Uterus (tissue), 4 donors: ENCODE data around the gene GOLM1. TPM values are rescaled to one million over a fixed set of nuclear protein-coding genes. Genes with fewer than 3 reads are reported as not detected.
"Not testable (repeated sequence)": the region's sequence is repeated elsewhere in the genome, so short reads cannot be mapped to it uniquely, and the experiment has no call there.

Experiments
- DNase-seq, 2 donors: peaks; one replicate each; pipeline ENCODE4 v3.0.0-alpha.2; 2019 to 2020
- H3K27ac ChIP-seq, 2 donors: fragments of 200-600 bp; sonication (generic); 1 replicate in 1 of 2; 2 replicates in 1 of 2; pipeline ENCODE4 v1.5.1; 2016 to 2018
- H3K27me3 ChIP-seq, 2 donors: fragments of 200-600 bp; sonication (generic); one replicate each; pipeline ENCODE4 v1.5.1; 2018 to 2019; ENCODE audit warnings: control low read depth in 1 of 2
- H3K36me3 ChIP-seq, 2 donors: fragments of 200-600 bp; sonication (generic); one replicate each; pipeline ENCODE4 v1.5.1; 2019; ENCODE audit warnings: control low read depth in 1 of 2
- H3K4me1 ChIP-seq, 2 donors: fragments of 200-600 bp; sonication (generic); one replicate each; pipeline ENCODE4 v1.5.1; 2018 to 2019; ENCODE audit warnings: control low read depth in 1 of 2
- H3K4me3 ChIP-seq, 2 donors: fragments of 200-600 bp; sonication (generic); 1 replicate in 1 of 2; 2 replicates in 1 of 2; pipeline ENCODE4 v1.5.1; 2018 to 2019; ENCODE audit warnings: mild to moderate bottlenecking in 1 of 2
- H3K9me3 ChIP-seq, 2 donors: fragments of 200-600 bp; sonication (generic); one replicate each; pipeline ENCODE4 v1.5.1; 2019; ENCODE audit warnings: control low read depth in 1 of 2
- POLR2A ChIP-seq, 2 donors: fragments of 450-650 bp; IDR thresholded peaks; one replicate each; pipeline ENCODE4 v1.6.1; 2016; ENCODE audit warnings: antibody characterized with exemption in 2 of 2, mild to moderate bottlenecking in 1 of 2, moderate library complexity in 1 of 2
- intact Hi-C: fragments of 100-400 bp; cut with DNase I; formaldehyde crosslinking; loops from one replicate; pipeline ENCODE4 v1.15.1; 2023; ENCODE audit warnings: low total_unique reads
- total RNA-seq, 4 donors: library from RNA; depleted of rRNA in 3 of 4; stranded (reverse); fragments of >200 nt in 3 of 4; gene quantifications; one replicate each; pipeline versions ENCODE4 v1.1.0 to v1.2.4, GENCODE V29; 2014 to 2023
- TF ChIP-seq, protein P1 (sequence below), 4 experiments: fragments of 200-600 bp in 2 of 4; fragments of 450-650 bp in 2 of 4; sonication (generic) in 2 of 4; IDR thresholded peaks; one replicate each; pipeline ENCODE4 v1.5.1; 2016 to 2019; ENCODE audit warnings: antibody characterized with exemption in 4 of 4, mild to moderate bottlenecking in 2 of 4, moderate library complexity in 1 of 4
- donor health status: DM: yes; HTN: yes; CAD: no.

The GOLM1 gene
- total RNA-seq, 4 donors from 2014 or later, result 11.3 to 85.4 (median 15.7) TPM

DNA sequence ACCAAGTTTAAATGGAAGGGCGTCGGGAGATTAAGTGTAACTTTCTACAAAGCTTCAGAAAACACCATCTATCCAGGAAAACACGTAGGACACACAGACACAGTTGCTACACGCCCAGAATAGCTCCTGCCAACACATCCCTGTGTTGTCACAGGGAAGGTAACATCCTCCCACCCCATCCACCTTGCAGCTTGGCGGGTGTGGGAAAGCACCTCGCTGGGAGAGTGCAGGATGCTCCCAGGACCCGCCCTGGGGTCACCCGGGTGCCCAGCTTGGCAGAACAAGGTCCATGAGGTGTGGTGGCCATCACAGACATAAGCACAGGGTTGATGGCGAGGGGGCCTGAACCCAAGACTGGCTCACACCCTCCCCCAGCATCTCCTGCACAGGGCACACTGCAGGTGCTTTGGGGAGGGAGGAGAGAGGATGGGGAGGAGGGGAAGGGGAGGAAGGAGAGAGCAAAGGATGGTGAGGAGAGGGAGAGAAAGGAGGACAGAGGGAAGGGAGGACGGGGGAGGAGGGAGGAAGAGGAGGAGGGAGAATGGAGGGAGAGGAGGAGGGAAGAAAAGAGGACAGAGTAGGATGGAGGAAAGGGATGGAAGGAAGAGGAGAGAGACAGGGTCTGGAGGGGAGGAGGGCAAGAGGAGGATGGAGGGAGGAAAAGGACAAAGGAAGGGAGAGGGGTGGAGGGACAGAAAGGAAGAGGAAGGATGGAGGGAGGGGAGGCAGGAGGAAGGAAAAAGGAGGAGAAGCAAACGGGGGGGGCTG lies 37.2 kb downstream of the GOLM1 start:
- Histone ChIP-seq H3K36me3 (no peaks in the 10 kb centered on the region), H3K27me3 (no peaks in the 10 kb centered on the region), H3K4me1 (no peaks in the 10 kb centered on the region), H3K27ac (no peak overlapping the region), H3K4me3 (no peak overlapping the region), H3K9me3 (no peaks in the 10 kb centered on the region)
- TF ChIP-seq, protein P1, sequence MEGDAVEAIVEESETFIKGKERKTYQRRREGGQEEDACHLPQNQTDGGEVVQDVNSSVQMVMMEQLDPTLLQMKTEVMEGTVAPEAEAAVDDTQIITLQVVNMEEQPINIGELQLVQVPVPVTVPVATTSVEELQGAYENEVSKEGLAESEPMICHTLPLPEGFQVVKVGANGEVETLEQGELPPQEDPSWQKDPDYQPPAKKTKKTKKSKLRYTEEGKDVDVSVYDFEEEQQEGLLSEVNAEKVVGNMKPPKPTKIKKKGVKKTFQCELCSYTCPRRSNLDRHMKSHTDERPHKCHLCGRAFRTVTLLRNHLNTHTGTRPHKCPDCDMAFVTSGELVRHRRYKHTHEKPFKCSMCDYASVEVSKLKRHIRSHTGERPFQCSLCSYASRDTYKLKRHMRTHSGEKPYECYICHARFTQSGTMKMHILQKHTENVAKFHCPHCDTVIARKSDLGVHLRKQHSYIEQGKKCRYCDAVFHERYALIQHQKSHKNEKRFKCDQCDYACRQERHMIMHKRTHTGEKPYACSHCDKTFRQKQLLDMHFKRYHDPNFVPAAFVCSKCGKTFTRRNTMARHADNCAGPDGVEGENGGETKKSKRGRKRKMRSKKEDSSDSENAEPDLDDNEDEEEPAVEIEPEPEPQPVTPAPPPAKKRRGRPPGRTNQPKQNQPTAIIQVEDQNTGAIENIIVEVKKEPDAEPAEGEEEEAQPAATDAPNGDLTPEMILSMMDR (IDR thresholded peaks at IDR 0.05), result no peak
- no peak for TF ChIP-seq POLR2A (IDR thresholded peaks at IDR 0.05)
- no peak for DNase-seq
- intact Hi-C loops, result no loop called here

DNA sequence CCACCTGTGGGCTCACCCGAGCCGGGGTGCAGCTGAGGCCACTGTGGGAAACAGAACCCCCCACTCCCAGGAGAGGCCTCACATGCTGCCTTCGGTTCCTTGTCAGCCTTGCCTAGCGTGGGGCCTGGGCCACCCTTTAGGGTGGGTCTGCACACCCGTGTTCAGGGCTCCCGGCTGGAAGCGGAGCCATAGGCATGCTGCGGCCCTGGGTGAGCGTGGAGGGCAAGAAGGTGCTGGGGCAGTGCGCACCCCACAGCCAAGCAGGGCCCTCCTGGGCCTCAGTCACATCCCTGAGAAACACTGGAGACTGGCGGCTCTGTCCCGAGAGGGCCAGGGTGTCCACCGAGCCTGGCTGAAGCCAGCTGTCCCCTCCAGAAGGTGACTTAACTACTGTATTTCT lies 41.9 kb downstream of the GOLM1 start:
- no peaks in the 10 kb centered on the region for H3K4me1 ChIP-seq
- no peak for DNase-seq
- H3K27ac ChIP-seq, result no peak overlapping the region
- no peaks in the 10 kb centered on the region for H3K27me3 ChIP-seq
- H3K4me3 ChIP-seq, result no peak overlapping the region
- TF ChIP-seq, protein P1 (IDR thresholded peaks at IDR 0.05), result no peak
- no peak for TF ChIP-seq POLR2A (IDR thresholded peaks at IDR 0.05)
- no peaks in the 10 kb centered on the region for H3K9me3 ChIP-seq
- no peaks in the 10 kb centered on the region for H3K36me3 ChIP-seq
- intact Hi-C loops, result no loop called here

DNA sequence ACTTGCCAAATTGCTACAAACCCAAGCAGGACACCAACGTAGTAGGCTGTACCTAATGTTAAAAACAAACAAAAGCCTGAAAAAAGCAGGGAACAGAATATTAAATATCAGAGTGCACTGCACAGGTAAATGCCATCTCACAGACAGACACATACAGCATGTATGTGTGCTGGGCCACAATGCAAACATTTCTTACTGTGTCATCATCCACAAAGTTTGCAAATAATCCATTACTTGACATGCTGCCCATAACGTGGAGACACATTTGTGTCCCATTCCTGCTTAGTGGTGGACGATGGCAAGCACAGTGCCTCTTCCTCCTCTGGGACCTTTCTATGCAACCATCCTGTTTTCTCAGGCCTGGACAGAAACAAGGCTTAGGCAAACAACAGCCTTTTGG lies 44.7 kb downstream of the GOLM1 start:
- intact Hi-C loops, result no loop called here
- TF ChIP-seq, protein P1 (IDR thresholded peaks at IDR 0.05), result no peak
- TF ChIP-seq POLR2A (IDR thresholded peaks at IDR 0.05), result no peak
- Histone ChIP-seq H3K4me1 (no peaks in the 10 kb centered on the region), H3K4me3 (no peak overlapping the region), H3K27ac (no peak overlapping the region), H3K36me3 (no peaks in the 10 kb centered on the region), H3K9me3 (no peaks in the 10 kb centered on the region), H3K27me3 (no peaks in the 10 kb centered on the region)
- DNase-seq, result no peak

DNA sequence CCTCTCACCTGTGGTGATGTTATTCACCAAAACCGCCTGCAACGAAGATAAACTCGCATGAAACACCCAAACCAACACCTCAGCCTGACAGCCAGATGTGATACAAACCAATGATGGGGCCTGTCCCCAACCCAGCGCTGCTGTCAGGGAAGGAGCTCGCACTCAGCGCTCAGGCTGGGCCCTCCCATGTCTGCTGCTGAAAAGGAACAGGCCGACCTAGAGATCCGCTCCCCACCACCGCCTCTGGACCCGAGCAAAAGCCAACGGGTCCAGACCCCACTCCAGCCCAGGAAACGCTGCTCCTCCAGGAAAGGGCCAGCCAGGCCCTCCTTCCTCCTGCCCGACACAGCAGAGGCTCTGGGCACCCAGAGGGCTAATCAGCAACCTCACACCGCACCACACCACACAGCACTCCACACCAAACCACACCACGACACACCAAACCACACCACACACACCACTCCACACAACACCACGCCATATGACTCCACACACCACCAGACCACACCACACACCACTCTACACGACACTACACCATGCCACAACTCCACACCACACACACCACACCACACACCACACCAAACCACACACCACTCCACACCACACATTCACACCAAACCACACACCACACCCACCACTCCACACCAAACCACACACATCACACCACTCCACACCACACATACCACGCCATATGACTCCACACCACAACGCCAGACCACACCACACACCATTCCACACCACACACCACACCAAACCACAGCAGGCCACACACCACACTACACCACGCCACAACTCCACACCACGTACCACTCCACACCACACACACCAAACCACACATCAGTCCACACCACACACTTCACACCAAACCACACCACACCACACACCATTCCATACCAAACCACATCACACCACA lies 46.5 kb downstream of the GOLM1 start:
- Histone ChIP-seq H3K4me3 (no peak overlapping the region), H3K27ac (no peak overlapping the region), H3K36me3 (no peaks in the 10 kb centered on the region), H3K9me3 (no peaks in the 10 kb centered on the region), H3K27me3 (no peaks in the 10 kb centered on the region), H3K4me1 (no peaks in the 10 kb centered on the region)
- intact Hi-C loops, result no loop called here
- DNase-seq, result no peak
- TF ChIP-seq, protein P1 (IDR thresholded peaks at IDR 0.05), result no peak
- TF ChIP-seq POLR2A (IDR thresholded peaks at IDR 0.05), result no peak

DNA sequence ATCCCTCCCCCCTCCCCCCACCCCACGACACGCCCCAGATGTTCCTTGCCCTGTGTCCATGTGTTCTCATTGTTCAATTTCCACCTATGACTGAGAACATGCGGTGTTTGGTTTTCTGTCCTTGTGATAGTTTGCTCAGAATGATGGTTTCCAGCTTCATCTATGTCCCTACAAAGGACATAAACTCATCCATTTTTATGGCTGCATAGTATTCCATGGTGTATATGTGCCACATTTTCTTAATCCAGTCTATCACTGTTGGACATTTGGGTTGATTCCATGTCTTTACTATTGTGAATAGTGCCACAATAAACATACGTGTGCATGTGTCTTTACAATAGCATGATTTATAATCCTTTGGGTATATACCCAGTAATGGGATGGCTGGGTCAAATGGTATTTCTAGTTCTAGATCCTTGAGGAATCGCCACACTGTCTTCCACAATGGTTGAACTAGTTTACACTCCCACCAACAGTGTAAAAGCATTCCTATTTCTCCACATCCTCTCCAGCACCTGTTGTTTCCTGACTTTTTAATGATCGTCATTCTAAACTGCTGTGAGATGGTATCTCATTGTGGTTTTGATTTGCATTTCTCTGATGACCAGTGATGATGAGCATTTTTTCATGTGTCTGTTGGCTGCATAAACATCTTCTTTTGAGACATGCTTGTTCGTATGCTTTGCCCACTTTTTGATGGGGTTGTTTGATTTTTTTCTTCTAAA lies 51.2 kb downstream of the GOLM1 start:
- H3K27ac ChIP-seq, H3K4me1 ChIP-seq, H3K9me3 ChIP-seq, H3K27me3 ChIP-seq, intact Hi-C loops, DNase-seq, H3K4me3 ChIP-seq, H3K36me3 ChIP-seq: not testable (repeated sequence)
